HepG2 (cell line): ENCODE measurements around the gene TIAM2. TPM values are rescaled to one million over a fixed set of nuclear protein-coding genes. Genes with fewer than 3 reads are reported as not detected.
A peak's percentile ranks its signal among the peaks of the same experiment; 100 is the strongest.

Experiments
- BRCA1 ChIP-seq: sonication (generic); formaldehyde crosslinking; IDR thresholded peaks from 2 replicates; pipeline ENCODE4 v1.4.0; 2020; ENCODE audit warnings: missing genetic modification reagents
- GATAD1 ChIP-seq: IDR thresholded peaks from 2 replicates; pipeline ENCODE4 v1.6.1; 2016; ENCODE audit warnings: missing genetic modification reagents, missing compliant biosample characterization
- GATAD2A ChIP-seq: IDR thresholded peaks from 2 replicates; pipeline ENCODE4 v1.6.1; 2016
- HNF4A ChIP-seq: sonication (generic); formaldehyde crosslinking; IDR thresholded peaks from 2 replicates; pipeline ENCODE4 v1.4.0; 2020; ENCODE audit warnings: missing genetic modification reagents
- MBD4 ChIP-seq: IDR thresholded peaks from 2 replicates; pipeline ENCODE4 v1.6.1; 2012; ENCODE audit warnings: low read length, inconsistent platforms, borderline replicate concordance
- MIXL1 ChIP-seq: IDR thresholded peaks from 2 replicates; pipeline ENCODE4 v1.6.1; 2016
- PRMT3 ChIP-seq: sonication (generic); formaldehyde crosslinking; IDR thresholded peaks from 2 replicates; pipeline ENCODE4 v1.8.1; 2022; ENCODE audit warnings: low read depth, mild to moderate bottlenecking, moderate library complexity, missing genetic modification reagents, borderline replicate concordance
- SIN3A ChIP-seq: IDR thresholded peaks from 2 replicates; pipeline ENCODE4 v1.6.1; 2011; ENCODE audit warnings: low read depth, mild to moderate bottlenecking, control low read depth, low read length, borderline replicate concordance
- SOX6 ChIP-seq, 2 experiments: fragments of 450-650 bp in 1 of 2; sonication (generic) in 1 of 2; formaldehyde crosslinking in 1 of 2; IDR thresholded peaks; 2 replicates each; pipeline versions ENCODE4 v1.4.0 to v1.6.1; 2017 to 2020; ENCODE audit warnings: antibody characterized with exemption in 1 of 2, mild to moderate bottlenecking in 1 of 2, missing genetic modification reagents in 1 of 2
- SP4 ChIP-seq: sonication (generic); formaldehyde crosslinking; IDR thresholded peaks from 2 replicates; pipeline ENCODE4 v1.8.1; 2023; ENCODE audit warnings: mild to moderate bottlenecking, missing genetic modification reagents
- ZFP37 ChIP-seq: sonication (generic); formaldehyde crosslinking; IDR thresholded peaks from 2 replicates; pipeline ENCODE4 v1.4.0; 2020; ENCODE audit warnings: missing genetic modification reagents, borderline replicate concordance
- ZNF225 ChIP-seq: sonication (generic); formaldehyde crosslinking; IDR thresholded peaks from 2 replicates; pipeline ENCODE4 v1.4.0; 2020; ENCODE audit warnings: mild to moderate bottlenecking, missing genetic modification reagents
- ZNF335 ChIP-seq: sonication (generic); formaldehyde crosslinking; IDR thresholded peaks from 2 replicates; pipeline ENCODE4 v1.4.0; 2020; ENCODE audit warnings: missing genetic modification reagents
- ZNF605 ChIP-seq: sonication (generic); formaldehyde crosslinking; IDR thresholded peaks from 2 replicates; pipeline ENCODE4 v1.8.0; 2022; ENCODE audit warnings: mild to moderate bottlenecking, missing genetic modification reagents
- polyA plus RNA-seq, 8 experiments: library from polyadenylated mRNA; depleted of rRNA in 3 of 8; stranded (reverse) in 7 of 8; unstranded in 1 of 8; fragments of >200 nt; fragmentation: Illumina TruSeq in 4 of 8; extraction: Trizol in 4 of 8; gene quantifications; 2 replicates each; pipeline versions ENCODE4 v1.2.1 to v1.2.3, GENCODE V29; 2011 to 2016; ENCODE audit warnings: low read depth in 4 of 8, missing spikeins in 1 of 8, mixed read lengths in 1 of 8; ENCODE audit not compliant: insufficient read depth in 1 of 8
- total RNA-seq, 5 experiments: library from RNA; depleted of rRNA; stranded (reverse); fragments of >200 nt; fragmentation: Illumina TruSeq; extraction: Trizol; gene quantifications; 2 replicates each; pipeline ENCODE4 v1.2.3, GENCODE V29; 2016; ENCODE audit warnings: low read depth in 1 of 5
- TF ChIP-seq, protein P1 (sequence below): IDR thresholded peaks from 2 replicates; pipeline ENCODE4 v1.6.1; 2016; ENCODE audit warnings: missing genetic modification reagents, missing compliant biosample characterization
- TF ChIP-seq, protein P2 (sequence below): sonication (generic); formaldehyde crosslinking; IDR thresholded peaks from 2 replicates; pipeline ENCODE4 v1.5.0; 2020; ENCODE audit warnings: mild to moderate bottlenecking, missing genetic modification reagents, borderline replicate concordance
- TF ChIP-seq, protein P3 (sequence below): sonication (generic); formaldehyde crosslinking; IDR thresholded peaks from 2 replicates; pipeline ENCODE4 v1.4.0; 2020; ENCODE audit warnings: missing genetic modification reagents
- TF ChIP-seq, protein P4 (sequence below): sonication (generic); formaldehyde crosslinking; IDR thresholded peaks from 2 replicates; pipeline ENCODE4 v1.4.0; 2020; ENCODE audit warnings: mild to moderate bottlenecking, missing genetic modification reagents
- TF ChIP-seq, protein P5 (sequence below): sonication (generic); formaldehyde crosslinking; IDR thresholded peaks from 2 replicates; pipeline ENCODE4 v1.4.0; 2020; ENCODE audit warnings: missing genetic modification reagents, borderline replicate concordance
- TF ChIP-seq, protein P6 (sequence below): sonication (generic); formaldehyde crosslinking; IDR thresholded peaks from 2 replicates; pipeline ENCODE4 v1.4.0; 2020; ENCODE audit warnings: missing genetic modification reagents
- TF ChIP-seq, protein P7 (sequence below): sonication (generic); formaldehyde crosslinking; IDR thresholded peaks from 2 replicates; pipeline ENCODE4 v1.9.0; 2022; ENCODE audit warnings: missing genetic modification reagents, mild to moderate bottlenecking, borderline replicate concordance

The TIAM2 gene
- total and polyA plus RNA-seq, 2 of the 13 experiments (the other 11 are each of a cell fraction or from before 2014, with no cell fraction given), result 4.1 to 4.5 TPM

DNA sequence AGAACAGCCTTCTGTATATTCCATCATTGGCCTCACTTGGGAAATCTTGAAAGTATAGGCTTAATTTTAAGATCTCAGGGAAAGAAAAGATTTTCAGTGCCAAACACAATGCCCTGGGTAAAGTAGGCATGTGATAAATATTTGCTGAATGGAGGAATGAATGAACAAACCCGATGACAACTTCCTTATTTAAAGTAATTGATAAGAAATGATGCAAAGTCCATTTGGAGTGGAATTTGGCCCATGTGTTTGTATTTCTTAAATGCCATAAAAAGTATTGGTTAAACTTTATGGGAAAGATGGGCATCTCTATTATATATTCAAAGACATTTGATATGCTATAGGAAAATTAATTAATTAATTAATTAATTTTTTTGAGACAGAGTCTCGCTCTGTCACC, 3.7 kb downstream of the TIAM2 start (continued):
- TF ChIP-seq, protein P1, sequence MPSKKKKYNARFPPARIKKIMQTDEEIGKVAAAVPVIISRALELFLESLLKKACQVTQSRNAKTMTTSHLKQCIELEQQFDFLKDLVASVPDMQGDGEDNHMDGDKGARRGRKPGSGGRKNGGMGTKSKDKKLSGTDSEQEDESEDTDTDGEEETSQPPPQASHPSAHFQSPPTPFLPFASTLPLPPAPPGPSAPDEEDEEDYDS (CRISPR knock-in tag), result no peak
- TF ChIP-seq ZNF335 (CRISPR knock-in tag), result no peak
- TF ChIP-seq HNF4A, result peak; percentile 66
- no peak for TF ChIP-seq SOX6 (IDR thresholded peaks at IDR 0.05)
- peak; percentile 45; the same call in 1 of the 2 replicates for TF ChIP-seq SOX6 (CRISPR knock-in tag; IDR thresholded peaks at IDR 0.05)
- TF ChIP-seq SP4 (CRISPR knock-in tag), result no peak
- no peak for TF ChIP-seq ZFP37 (CRISPR knock-in tag)
- no peak for TF ChIP-seq GATAD1
- TF ChIP-seq, protein P2, sequence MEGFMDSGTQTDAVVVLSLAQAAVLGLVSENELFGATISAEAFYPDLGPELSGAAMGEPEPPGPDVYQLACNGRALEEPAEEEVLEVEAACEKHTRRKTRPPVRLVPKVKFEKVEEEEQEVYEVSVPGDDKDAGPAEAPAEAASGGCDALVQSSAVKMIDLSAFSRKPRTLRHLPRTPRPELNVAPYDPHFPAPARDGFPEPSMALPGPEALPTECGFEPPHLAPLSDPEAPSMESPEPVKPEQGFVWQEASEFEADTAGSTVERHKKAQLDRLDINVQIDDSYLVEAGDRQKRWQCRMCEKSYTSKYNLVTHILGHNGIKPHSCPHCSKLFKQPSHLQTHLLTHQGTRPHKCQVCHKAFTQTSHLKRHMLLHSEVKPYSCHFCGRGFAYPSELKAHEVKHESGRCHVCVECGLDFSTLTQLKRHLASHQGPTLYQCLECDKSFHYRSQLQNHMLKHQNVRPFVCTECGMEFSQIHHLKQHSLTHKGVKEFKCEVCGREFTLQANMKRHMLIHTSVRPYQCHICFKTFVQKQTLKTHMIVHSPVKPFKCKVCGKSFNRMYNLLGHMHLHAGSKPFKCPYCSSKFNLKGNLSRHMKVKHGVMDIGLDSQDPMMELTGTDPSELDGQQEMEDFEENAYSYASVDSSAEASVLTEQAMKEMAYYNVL (CRISPR knock-in tag), result peak; percentile 55; the same call in 1 of the 2 replicates
- TF ChIP-seq SIN3A, result no peak
- 0 out of 2 replicates have a peak, but pooled peaks have one; percentile 24 for TF ChIP-seq GATAD2A (CRISPR knock-in tag)
- TF ChIP-seq ZNF605 (CRISPR knock-in tag), result no peak
- TF ChIP-seq, protein P3, sequence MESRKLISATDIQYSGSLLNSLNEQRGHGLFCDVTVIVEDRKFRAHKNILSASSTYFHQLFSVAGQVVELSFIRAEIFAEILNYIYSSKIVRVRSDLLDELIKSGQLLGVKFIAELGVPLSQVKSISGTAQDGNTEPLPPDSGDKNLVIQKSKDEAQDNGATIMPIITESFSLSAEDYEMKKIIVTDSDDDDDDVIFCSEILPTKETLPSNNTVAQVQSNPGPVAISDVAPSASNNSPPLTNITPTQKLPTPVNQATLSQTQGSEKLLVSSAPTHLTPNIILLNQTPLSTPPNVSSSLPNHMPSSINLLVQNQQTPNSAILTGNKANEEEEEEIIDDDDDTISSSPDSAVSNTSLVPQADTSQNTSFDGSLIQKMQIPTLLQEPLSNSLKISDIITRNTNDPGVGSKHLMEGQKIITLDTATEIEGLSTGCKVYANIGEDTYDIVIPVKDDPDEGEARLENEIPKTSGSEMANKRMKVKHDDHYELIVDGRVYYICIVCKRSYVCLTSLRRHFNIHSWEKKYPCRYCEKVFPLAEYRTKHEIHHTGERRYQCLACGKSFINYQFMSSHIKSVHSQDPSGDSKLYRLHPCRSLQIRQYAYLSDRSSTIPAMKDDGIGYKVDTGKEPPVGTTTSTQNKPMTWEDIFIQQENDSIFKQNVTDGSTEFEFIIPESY (CRISPR knock-in tag), result no peak
- no peak for TF ChIP-seq MBD4
- TF ChIP-seq PRMT3 (CRISPR knock-in tag), result no peak
- TF ChIP-seq, protein P4, sequence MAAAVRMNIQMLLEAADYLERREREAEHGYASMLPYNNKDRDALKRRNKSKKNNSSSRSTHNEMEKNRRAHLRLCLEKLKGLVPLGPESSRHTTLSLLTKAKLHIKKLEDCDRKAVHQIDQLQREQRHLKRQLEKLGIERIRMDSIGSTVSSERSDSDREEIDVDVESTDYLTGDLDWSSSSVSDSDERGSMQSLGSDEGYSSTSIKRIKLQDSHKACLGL (CRISPR knock-in tag), result no peak
- TF ChIP-seq, protein P5, sequence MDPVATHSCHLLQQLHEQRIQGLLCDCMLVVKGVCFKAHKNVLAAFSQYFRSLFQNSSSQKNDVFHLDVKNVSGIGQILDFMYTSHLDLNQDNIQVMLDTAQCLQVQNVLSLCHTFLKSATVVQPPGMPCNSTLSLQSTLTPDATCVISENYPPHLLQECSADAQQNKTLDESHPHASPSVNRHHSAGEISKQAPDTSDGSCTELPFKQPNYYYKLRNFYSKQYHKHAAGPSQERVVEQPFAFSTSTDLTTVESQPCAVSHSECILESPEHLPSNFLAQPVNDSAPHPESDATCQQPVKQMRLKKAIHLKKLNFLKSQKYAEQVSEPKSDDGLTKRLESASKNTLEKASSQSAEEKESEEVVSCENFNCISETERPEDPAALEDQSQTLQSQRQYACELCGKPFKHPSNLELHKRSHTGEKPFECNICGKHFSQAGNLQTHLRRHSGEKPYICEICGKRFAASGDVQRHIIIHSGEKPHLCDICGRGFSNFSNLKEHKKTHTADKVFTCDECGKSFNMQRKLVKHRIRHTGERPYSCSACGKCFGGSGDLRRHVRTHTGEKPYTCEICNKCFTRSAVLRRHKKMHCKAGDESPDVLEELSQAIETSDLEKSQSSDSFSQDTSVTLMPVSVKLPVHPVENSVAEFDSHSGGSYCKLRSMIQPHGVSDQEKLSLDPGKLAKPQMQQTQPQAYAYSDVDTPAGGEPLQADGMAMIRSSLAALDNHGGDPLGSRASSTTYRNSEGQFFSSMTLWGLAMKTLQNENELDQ (CRISPR knock-in tag), result no peak
- no peak for TF ChIP-seq BRCA1
- TF ChIP-seq MIXL1 (CRISPR knock-in tag), result no peak
- no peak for TF ChIP-seq ZNF225
- TF ChIP-seq, protein P6, sequence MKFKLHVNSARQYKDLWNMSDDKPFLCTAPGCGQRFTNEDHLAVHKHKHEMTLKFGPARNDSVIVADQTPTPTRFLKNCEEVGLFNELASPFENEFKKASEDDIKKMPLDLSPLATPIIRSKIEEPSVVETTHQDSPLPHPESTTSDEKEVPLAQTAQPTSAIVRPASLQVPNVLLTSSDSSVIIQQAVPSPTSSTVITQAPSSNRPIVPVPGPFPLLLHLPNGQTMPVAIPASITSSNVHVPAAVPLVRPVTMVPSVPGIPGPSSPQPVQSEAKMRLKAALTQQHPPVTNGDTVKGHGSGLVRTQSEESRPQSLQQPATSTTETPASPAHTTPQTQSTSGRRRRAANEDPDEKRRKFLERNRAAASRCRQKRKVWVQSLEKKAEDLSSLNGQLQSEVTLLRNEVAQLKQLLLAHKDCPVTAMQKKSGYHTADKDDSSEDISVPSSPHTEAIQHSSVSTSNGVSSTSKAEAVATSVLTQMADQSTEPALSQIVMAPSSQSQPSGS (CRISPR knock-in tag), result 0 out of 2 replicates have a peak, but pooled peaks have one; percentile 19
- TF ChIP-seq, protein P7, sequence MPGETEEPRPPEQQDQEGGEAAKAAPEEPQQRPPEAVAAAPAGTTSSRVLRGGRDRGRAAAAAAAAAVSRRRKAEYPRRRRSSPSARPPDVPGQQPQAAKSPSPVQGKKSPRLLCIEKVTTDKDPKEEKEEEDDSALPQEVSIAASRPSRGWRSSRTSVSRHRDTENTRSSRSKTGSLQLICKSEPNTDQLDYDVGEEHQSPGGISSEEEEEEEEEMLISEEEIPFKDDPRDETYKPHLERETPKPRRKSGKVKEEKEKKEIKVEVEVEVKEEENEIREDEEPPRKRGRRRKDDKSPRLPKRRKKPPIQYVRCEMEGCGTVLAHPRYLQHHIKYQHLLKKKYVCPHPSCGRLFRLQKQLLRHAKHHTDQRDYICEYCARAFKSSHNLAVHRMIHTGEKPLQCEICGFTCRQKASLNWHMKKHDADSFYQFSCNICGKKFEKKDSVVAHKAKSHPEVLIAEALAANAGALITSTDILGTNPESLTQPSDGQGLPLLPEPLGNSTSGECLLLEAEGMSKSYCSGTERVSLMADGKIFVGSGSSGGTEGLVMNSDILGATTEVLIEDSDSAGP (CRISPR knock-in tag), result no peak
